Measurements from ENCODE around the gene DUSP19.

The DUSP19 gene

DNA sequence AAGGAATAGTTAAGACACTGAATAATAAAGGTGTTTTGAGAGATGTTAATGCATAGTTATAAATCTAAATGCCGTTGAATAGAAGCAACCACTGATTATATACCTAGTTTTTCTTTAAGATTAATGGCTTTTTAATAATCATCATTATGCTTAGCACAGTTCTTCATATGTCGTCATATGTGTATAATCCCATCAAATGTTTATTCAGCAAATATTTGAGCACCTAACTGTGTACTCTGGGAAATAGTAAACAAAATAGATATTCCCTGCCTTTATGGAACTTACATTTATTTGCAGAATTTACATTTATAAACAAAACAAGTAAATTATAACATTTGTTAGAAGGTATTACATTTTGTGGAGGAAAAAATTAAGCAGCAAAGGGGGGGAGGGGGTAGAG, 55.5 kb downstream of the DUSP19 start:
- TF ChIP-seq, protein P1, sequence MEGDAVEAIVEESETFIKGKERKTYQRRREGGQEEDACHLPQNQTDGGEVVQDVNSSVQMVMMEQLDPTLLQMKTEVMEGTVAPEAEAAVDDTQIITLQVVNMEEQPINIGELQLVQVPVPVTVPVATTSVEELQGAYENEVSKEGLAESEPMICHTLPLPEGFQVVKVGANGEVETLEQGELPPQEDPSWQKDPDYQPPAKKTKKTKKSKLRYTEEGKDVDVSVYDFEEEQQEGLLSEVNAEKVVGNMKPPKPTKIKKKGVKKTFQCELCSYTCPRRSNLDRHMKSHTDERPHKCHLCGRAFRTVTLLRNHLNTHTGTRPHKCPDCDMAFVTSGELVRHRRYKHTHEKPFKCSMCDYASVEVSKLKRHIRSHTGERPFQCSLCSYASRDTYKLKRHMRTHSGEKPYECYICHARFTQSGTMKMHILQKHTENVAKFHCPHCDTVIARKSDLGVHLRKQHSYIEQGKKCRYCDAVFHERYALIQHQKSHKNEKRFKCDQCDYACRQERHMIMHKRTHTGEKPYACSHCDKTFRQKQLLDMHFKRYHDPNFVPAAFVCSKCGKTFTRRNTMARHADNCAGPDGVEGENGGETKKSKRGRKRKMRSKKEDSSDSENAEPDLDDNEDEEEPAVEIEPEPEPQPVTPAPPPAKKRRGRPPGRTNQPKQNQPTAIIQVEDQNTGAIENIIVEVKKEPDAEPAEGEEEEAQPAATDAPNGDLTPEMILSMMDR (IDR thresholded peaks at IDR 0.05) = no peak
- Histone ChIP-seq H3K36me3 (ENCODE audit: control insufficient read depth, insufficient read depth, low read length) (no peaks in the 10 kb centered on the region), H3K79me2 (peaks cover 3% of the 10 kb centered on the region)

DNA sequence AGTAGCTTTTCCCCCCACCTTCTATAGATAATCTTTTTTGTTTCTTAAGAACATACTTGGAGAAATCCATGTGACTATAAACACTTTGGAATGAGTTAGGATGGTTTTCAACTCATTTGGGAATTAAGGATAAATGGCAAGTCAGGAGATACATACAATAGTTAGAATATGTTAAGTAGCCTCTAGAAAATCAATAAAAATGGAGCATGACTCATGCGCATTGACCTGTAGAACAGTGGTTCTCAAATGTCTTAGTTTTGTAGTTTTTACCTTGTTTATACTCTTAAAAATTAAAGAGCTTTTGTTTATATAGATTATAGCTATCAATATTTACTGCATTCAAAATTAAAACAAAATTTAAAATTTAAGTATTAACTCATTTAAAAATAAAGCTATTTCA, 70.4 kb downstream of the DUSP19 start:
- Histone ChIP-seq H3K4me1 (no peaks in the 10 kb centered on the region), H3K36me3 (ENCODE audit: control insufficient read depth, insufficient read depth, low read length) (no peaks in the 10 kb centered on the region), H3K27ac (no peak overlapping the region), H3K9ac (no peak overlapping the region), H3K79me2 (peaks cover 8% of the 10 kb centered on the region), H3K4me3 (ENCODE audit: low read depth, low read length) (no peak overlapping the region), H3K9me3 (ENCODE audit: control insufficient read depth, low read length) (no peaks in the 10 kb centered on the region), H3K4me2 (ENCODE audit: low read length) (no peak overlapping the region), H3K27me3 (ENCODE audit: control insufficient read depth, insufficient read depth, low read length) (no peaks in the 10 kb centered on the region), H2AFZ (no peak overlapping the region)
- TF ChIP-seq, protein P1 (IDR thresholded peaks at IDR 0.05) = no peak

More for the DNA sequence above, 55.5 kb downstream of the DUSP19 start:
- Histone ChIP-seq H3K4me2 (ENCODE audit: low read length) (no peak overlapping the region), H3K27ac (no peak overlapping the region), H3K9ac (no peak overlapping the region), H3K9me3 (ENCODE audit: control insufficient read depth, low read length) (no peaks in the 10 kb centered on the region), H3K4me1 (no peaks in the 10 kb centered on the region), H3K4me3 (ENCODE audit: low read depth, low read length) (no peak overlapping the region), H3K27me3 (ENCODE audit: control insufficient read depth, insufficient read depth, low read length) (no peaks in the 10 kb centered on the region), H2AFZ (no peak overlapping the region)

DNA sequence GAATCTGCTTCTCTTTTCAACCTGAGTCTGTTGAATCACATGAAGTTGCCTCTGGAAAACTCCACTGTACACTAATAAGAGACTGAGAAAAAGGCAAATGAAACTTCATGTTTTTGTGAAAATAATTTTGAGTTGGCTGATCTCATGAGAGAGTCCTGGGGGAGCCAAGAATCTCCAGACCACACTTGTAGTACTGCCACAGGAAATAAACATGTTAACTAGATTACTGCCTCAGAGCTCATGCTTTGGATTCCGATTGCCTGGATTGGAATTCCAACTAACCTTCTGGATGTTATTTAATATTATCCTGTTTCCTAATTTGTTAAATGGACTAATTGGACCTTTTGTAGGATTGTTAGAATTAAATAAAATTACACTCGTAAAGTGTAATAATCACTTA, 70.9 kb downstream of the DUSP19 start:
- Histone ChIP-seq H3K4me2 (ENCODE audit: low read length) (no peak overlapping the region), H3K27ac (no peak overlapping the region), H3K79me2 (peaks cover 8% of the 10 kb centered on the region), H3K9me3 (ENCODE audit: control insufficient read depth, low read length) (no peaks in the 10 kb centered on the region), H3K4me3 (ENCODE audit: low read depth, low read length) (no peak overlapping the region), H3K9ac (no peak overlapping the region), H2AFZ (no peak overlapping the region), H3K36me3 (ENCODE audit: control insufficient read depth, insufficient read depth, low read length) (no peaks in the 10 kb centered on the region), H3K27me3 (ENCODE audit: control insufficient read depth, insufficient read depth, low read length) (no peaks in the 10 kb centered on the region), H3K4me1 (no peaks in the 10 kb centered on the region)
- TF ChIP-seq, protein P1 (IDR thresholded peaks at IDR 0.05) = no peak

Measured in parathyroid adenoma (tissue), 2 donors.